Left colon (tissue), 2 donors: ENCODE results near the gene ASS1. TPM values are rescaled to one million over a fixed set of nuclear protein-coding genes. Genes with fewer than 3 reads are reported as not detected.
A peak's percentile ranks its signal among the peaks of the same experiment; 100 is the strongest.

ENCODE experiments used
- ATAC-seq: fragments of 200-7000 bp; cut with Tn5 transposase; one replicate; pipeline ENCODE4 v1.9.1; 2020; ENCODE audit warnings: mild to moderate bottlenecking, moderate library complexity
- DNase-seq, 2 donors: peaks; one replicate each; pipeline ENCODE4 v3.0.0-alpha.2; 2020
- intact Hi-C, 2 donors: fragments of 100-400 bp; cut with DNase I in 1 of 2; cut with micrococcal nuclease in 1 of 2; formaldehyde crosslinking; loops; one replicate each; pipeline versions ENCODE4 v1.11.2 to v1.14.0; 2022; cut with DNase I, micrococcal nuclease
- total RNA-seq, 2 donors: library from RNA; stranded (reverse); fragmentation: NEBNext Ultra II Directional; extraction: Animal tissue kit (Norgen Biotek cat#: 25700); gene quantifications; one replicate each; pipeline ENCODE4 v1.2.1, GENCODE V29; 2021
- donor health status: DM: no; HTN: no; CAD: no.
- donor health status: DM: yes; HTN: yes; CAD: no.

Gene ASS1
- total RNA-seq, 2 donors from 2014 or later, result 264 to 515 TPM

DNA sequence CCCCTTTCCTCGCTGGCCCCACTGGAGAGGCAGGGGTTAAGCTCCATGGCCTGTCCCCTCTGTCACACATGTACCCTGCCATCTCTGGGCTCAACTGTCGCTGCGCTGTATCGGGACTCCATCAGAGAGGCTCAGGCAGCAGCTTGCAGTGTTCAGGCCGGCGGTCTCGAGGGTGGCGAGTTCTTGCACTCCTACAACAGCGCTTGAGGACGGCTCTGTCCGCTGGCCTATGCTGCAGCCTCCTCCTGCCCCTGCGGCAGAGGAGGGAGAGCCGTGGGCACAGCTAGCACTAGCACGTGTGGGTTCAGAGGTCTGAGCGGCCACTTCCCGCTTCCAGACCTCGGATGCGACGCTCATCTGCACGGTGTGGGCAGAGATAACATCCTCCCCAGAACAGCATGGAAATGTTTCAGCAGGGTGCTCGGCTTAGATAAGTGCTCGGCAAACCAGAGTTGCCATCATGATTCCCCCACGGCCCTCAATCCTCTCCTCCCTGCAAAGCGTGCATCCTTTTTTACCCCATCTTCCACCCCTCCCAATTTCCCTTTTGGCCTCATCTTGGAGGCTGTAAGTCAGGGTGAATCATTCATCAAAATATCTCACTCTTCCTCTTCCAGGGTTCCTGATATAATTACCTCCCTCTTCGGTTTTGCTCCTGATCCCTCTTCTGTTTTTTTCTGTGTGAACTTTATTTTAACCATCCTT is 92.7 kb downstream of the ASS1 start:
- ATAC-seq (no peak), DNase-seq (no peak)
- intact Hi-C loops, result no loop called here

DNA sequence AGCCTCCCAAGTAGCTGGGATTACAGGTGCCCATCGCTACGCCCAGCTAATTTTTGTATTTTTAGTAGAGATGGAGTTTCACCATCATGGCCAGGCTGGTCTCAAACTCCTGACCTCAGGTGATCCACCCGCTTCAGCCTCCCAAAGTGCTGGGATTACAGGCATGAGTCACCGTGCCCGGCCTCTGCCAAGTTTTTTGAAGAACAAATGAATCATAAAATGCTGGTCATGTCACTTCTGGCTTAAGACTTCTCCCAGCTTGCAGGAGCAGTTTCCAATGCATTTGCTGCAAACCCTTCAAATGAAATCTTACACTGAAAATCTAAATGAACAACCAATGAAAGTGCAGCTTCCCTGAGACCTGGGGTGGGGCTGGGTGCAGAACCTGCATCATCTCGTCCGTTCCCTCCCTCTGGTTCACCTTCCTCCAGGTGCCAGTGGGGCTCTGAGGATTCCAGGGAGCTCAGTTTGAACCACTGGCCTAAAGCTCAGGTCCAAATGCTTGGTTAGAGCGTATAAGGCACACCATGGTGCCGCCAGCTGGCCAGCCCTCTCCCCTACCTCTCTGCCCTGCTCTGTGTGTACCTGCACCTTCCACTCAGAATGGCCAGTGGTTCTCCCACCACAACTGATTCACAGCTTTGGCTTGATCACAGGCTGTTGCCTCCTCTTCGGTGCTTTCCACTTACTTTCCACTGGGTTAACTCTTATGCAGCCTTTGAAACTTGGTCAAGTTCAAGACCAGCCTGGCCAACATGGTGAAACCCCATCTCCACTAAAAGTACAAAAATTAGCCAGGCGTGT is 94.9 kb downstream of the ASS1 start:
- ATAC-seq (peak; percentile 50), DNase-seq (no peak)
- intact Hi-C loops, result no loop called here

GRCh38 chr9:130541533-130541932 is 96.8 kb downstream of the ASS1 start:
- intact Hi-C loops, result no loop called here
- DNase-seq, result no peak
- no peak for ATAC-seq

DNA sequence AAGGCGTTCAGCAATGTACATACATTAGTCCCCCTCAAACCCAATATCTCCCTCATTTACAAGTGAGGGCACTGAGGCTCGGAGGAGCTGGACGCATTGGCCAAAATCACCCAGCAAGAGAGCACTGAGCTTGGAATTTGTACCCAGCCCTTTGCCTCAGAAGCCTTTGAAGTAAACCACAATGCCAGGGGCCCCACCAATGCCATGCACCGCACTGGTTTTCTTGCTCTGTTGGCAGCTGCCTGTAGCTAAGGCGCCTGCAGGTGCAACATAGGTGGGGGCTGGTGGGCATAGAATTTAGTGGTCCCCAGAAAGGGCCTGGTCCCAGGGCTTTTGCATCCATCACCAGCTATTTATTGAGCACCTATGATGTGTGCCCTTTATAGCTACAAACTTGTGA is 97.3 kb downstream of the ASS1 start:
- no peak for ATAC-seq
- no peak for DNase-seq
- intact Hi-C loops, result no loop called here

GRCh38 chr9:130542457-130543228 is 97.9 kb downstream of the ASS1 start:
- no peak for ATAC-seq
- intact Hi-C loops, result no loop called here
- DNase-seq, result no peak

- no peak for DNase-seq
- ATAC-seq, result no peak
- intact Hi-C loops, result no loop called here
These were observed 98.6 kb downstream of the ASS1 start for GRCh38 chr9:130543368-130543767.

DNA sequence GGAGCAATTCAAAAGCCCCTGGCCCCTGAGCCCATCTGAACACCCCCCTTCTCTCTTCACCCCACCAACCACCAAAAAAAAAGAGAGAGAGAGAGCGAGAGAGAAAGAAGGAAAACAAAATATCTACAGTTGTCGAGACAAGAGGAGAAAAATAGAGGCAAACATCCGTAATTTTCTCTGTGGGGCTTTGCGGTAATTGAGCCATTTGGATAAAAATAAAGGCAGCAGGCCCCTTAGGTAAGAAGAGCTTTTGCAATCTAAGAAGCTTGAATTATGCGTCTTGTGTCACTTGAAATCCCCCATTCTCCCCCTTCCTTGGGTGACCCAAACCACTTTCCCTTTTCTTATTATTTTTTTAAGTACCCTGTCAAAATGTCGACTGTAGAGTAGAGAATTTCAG is 99.1 kb downstream of the ASS1 start:
- no peak for DNase-seq
- intact Hi-C loops, result no loop called here
- ATAC-seq, result no peak

DNA sequence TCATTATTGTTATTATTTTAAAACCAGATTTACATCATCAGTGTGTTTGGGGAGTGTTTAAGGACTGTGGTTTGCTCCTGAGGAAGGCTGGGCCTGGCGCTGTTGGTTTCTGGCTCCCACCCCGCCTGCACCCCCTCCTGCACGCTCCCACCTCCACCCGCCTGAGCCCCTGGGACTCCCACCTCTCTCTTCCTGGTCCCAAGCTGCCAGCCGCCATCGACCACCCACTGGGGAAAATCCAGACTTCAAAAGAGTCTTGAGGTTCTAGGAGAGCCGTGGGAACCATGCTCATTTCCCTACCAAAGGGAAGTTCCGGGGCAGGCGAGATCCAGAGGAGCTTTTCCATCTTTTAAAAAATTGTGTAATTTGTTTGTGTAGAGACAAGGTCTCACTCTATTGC is 99.6 kb downstream of the ASS1 start:
- DNase-seq (no peak), ATAC-seq (no peak)
- intact Hi-C loops, result no loop called here

GRCh38 chr9:130548103-130548502 is 103.3 kb downstream of the ASS1 start:
- intact Hi-C loops, result no loop called here
- ATAC-seq, result peak; percentile 62
- no peak for DNase-seq

DNA sequence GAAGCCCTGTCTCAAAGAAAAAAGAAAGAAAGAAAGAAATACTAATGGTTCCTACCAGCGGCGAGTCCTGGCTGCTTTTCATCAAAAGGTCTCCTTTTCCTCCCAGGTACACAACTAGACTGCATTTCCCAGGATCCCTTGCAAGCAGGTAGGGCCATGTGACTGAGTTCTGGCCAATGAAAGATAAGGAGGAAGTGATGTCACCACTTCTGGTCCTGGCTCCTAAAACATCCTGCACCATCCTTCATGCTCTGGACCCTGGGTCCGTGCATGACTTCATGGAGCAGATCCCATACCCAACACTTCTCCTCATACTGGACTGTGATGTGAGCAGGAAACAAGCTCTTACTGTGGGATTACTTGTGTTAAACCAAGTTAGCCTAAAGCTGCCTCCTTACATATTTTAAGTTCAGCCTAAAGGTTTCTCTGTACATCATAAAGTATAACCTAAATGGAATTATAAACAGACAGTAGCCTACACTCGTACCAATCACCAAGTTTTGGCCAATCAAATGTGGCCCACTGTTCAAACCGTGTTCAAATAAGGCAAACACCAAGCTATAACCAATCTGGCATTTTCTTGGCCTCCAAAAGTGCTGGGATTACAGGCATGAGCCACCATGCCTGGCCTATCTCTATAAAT is 104.5 kb downstream of the ASS1 start:
- DNase-seq (no peak), ATAC-seq (no peak)
- intact Hi-C loops, result no loop called here

Other genes starting within 250 kb of the ASS1 start
- 10 to 100 TPM; 19.1 to 23.3 TPM for gene HMCN2, start 179.2 kb upstream of the ASS1 start, total RNA-seq
- gene FUBP3, start 134.6 kb downstream of the ASS1 start, total RNA-seq, result 10 to 100 TPM; 43.8 to 48.3 TPM
- not detected for gene PRDM12, start 219.6 kb downstream of the ASS1 start, total RNA-seq
- gene EXOSC2, start 248.8 kb downstream of the ASS1 start, total RNA-seq, result 10 to 100 TPM; 13.2 to 19.7 TPM